HCEC 1CT (cell line): ENCODE data around the gene ANKS6.

ENCODE experiments used
- DNase-seq: peaks from one replicate; pipeline ENCODE4 v3.0.0-alpha.2; 2017

ANKS6 gene

DNA sequence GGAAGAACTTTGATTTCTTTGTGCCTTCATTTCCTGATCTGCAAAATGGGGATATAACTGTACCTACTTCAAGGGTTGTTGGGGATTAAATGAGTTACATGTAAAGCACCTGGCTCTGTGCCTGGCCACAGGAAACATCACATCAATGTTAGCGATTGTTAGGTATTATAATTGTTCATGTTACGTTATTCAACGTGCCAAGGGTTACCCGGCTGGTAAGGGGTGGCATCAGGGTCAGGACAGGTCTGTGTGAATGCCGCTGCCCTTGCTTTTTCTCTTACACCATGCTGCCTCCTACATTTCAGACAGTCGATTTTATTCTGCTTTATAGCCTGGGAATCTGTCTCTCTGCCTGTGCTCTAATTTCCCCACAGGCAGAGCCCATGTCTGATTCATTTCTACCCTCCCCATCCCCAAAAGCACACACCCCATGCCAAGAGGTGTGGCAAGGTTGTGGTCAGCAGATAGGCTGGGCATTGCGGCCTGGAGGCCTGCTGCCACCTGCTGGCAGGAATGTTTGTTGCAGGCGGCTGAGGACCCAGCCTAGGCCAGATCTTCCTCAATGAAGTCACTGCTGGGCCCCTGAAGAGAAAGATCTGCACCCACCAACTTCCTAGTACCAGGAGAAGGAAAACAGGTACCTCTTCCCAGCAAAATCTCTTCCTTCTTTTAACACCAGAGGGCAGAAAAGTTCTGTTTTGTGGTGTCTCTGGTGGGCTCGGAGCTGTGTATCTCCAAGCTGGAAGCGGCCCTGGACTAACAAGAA lies 5.3 kb downstream of the ANKS6 start:
- DNase-seq, result peak; percentile 85

GRCh38 chr9:98790134-98790841 lies 6.1 kb downstream of the ANKS6 start:
- DNase-seq, result no peak

DNA sequence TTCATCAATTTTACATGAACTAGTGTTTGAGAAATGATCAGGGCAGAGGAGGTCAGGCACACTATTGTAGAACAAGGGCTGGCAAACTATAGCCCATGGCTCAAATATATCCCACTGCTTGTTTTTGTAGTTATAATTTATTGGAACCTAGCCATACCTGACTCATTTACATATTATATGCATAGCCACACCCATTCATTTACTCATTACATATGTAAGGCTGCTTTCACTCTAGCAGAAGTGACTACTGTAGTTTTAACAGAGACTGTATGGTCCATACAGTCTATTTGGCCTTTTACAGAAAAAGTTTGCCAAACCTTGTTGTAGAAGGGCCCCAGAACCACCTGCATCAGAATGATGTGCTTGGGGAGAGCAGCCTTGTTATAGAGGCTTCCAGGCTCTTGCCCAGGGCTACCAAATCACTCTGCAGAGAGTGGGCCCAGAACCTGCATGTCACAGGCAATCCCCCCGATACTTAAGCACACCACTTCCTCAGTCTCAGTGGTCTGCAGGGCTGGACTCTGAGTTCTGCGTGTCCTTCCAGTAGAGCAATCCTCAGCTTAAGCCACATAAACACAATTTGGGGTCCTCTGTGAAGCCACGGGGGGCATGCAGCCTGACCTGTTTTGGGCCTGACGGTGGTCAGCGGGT lies 6.7 kb downstream of the ANKS6 start:
- no peak for DNase-seq

- DNase-seq, result no peak
These were observed 8.5 kb downstream of the ANKS6 start for GRCh38 chr9:98787766-98788335.

GRCh38 chr9:98786750-98787510 lies 9.4 kb downstream of the ANKS6 start:
- DNase-seq, result no peak

DNA sequence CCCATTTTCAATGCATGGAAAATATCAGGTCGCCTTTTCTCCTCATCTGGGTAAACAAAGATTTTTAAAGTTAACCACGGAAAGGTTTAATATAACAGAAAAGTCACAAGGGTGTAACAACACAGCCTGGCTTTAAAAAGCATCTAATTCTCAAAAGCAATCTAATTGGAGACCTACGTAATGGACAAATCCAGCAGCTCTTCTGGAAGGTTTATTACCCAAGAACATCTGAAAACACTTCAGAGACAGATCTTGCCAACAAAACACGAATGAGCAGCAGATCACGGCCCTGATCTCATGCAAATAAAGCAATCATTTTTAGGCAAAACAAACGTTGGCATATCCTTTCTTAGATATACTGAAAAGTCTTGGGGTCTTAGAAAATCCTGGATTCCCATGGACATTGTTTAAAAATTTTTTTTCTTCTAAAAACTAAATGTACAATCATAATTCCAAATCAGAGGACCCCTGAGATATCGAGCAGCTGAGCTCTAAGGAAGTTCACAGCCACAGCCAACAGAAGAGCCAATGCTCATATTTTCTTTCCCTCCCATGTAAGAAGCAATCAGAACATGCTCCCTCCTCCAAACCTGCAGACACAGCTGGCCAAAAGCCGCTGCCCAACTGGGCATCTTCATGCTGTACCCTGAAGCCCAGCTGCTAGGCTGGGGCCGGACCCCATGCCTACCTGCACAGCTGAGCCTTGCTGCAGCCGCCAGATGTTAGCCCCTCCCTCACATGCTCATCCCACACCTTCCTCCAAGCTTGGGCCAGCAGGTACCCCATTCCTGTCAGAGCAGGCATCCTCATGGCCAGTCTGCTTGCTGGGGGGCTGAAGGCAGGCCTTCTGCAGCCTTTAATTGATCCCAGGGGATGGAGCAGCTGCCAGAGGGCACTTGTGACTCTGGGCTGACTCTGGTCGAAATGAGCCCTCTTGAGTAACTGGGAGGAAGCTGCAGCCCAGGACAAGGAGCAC lies 11.2 kb downstream of the ANKS6 start:
- no peak for DNase-seq

DNA sequence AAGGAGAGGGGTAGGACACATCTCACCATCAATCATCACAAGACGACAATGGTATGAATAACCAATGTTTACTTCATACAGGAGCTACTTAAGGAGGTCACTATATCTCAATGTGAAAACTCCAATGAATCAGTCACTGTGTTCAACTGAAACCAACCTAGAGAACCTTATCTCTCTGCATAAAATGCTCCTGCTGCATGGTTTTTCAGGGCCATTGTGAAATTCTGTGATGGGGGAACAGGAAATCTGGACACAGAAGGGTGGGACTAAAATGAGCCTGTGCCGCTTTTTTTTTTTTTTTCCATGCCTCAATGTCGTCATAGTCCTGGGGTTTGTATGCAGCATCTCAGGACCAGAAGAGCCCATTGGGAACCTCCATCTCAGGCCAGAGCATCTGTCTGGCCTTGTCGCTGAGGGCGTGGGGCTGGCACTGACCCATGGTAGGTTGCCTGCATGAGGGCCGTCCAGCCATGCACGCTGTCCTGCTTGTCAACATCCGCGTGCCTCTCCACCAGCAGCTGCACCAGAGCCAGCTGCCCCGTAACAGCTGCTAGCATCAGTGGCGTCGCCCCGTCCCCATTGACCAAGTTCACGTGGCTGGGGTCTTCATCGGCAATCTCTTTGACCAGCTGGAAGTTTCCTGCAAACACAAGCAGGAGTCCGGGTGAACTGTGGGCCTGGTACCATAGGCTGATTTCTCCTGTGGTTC lies 12.7 kb downstream of the ANKS6 start:
- DNase-seq, result no peak

DNA sequence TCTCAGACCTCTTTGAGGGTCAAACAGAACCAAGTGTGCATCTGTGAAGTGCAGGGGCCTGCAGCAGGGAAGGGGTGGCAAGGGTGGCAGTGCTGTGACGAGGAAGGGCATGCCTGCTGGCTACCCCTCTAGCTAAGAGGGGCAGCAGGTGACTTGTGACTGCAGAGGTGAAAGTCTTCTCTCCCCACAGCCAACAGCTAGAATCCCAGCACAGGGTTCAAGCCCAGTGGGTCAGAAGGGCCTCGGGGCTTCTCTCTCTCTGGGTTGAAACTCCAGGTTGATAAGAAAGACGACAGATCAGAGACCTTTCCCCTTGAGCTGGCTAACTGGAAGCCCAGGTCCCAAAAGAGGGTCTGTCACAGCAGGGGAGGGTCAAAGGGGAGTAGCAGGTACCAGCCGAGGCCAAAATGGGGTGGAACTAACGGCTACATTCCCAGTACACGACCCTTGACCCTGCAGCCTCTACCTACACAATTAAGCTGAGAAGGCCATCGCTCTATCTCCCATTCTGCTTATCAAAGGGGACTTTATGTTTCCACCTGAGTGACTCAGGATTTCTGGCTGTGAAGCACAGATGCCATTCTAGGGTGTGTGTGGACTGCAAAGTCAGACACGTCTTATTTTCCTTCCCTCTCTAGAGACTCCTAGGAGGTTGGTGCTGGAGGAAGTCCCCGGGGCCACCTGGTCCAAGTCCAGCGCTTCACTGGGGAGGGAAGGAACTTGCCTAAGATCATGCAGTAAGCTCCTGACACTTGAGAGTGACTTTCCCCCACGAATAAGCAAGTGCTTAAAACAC lies 14.6 kb downstream of the ANKS6 start:
- DNase-seq, result no peak

GRCh38 chr9:98780059-98780749 lies 16.2 kb downstream of the ANKS6 start:
- no peak for DNase-seq

GRCh38 chr9:98778711-98779530 lies 17.4 kb downstream of the ANKS6 start:
- no peak for DNase-seq

- no peak for DNase-seq
These were observed 18.1 kb downstream of the ANKS6 start for GRCh38 chr9:98778251-98778650.

- DNase-seq, result no peak
These were observed 18.7 kb downstream of the ANKS6 start for GRCh38 chr9:98777618-98778017.

DNA sequence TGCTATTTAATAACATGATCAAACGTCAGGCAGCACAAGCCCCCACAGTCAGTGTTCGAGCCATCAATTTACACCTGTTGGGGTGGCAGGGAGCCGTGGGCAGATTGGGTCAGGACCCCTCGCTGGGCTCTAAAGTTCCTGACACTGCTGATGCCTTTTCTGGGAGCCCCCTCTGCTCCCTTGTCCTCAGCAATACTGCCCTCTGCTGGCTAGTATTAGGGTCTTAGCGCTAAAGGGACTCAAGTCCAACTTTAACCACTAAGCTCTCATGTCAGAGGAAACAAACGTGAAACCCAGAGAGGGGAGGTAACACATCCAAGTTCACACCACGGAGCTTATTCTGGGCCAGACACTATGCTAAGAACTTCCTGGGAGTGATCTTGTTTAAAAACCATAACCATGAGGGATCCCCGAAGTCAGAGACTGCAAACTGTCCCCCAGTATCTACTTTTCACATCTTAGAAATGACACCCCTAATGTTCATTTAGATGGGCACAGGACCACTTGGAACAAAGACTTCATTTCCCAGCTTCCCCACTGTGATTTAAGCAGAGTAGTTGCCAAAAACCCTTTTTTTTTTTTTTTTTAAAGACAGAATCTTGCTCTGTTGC lies 20.4 kb downstream of the ANKS6 start:
- DNase-seq, result peak; percentile 59

- DNase-seq, result no peak
These were observed 21.6 kb downstream of the ANKS6 start for GRCh38 chr9:98774746-98775145.

- DNase-seq, result no peak
These were observed 22.6 kb downstream of the ANKS6 start for GRCh38 chr9:98773721-98774120.

DNA sequence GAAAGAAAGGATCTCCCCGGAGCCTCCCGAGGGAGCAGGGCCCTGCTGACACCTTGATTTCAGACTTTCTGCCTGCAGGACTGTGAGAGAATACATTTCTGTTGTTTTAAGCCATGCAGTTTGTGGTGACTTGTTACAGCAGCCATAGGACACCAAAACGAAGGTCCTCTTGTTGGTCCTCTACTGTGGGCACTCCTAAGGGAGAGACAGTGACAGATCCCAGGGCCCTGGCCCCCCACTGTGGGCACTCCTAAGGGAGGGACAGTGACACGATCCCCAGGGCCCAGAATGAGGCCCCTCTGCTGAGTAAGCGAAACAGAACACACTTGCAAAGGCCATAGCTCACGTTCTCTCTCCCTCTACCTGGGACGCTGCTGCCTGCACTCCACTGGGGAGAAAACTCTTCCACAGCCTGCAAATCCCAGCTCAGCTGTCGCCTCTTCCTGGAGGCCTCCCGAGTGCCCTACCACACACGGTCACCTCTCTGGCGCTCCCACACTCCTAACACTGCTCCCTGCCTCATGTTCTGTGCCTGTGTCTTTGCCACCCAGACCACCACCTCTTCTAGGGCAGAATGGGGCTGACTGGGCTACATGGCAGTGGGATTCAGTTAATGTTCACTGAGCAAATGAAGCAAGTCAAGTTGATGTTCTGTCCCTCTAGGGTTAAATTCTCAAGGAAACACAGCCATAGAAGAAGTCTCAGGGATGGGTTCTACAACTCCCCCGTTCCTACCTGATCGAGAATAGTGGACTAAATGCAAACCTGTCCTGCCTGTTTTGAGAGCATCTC lies 23.8 kb downstream of the ANKS6 start:
- DNase-seq, result no peak

- no peak for DNase-seq
These were observed 25.0 kb downstream of the ANKS6 start for GRCh38 chr9:98771209-98771874.
